Inferior parietal cortex (tissue), 1 donor: ENCODE measurements around the gene MEN1.
"Not testable (repeated sequence)": the region's sequence is repeated elsewhere in the genome, so short reads cannot be mapped to it uniquely, and the experiment has no call there.

Experiments used
- DNase-seq: peaks from one replicate; pipeline ENCODE4 v3.0.0-alpha.2; 2016; ENCODE audit errors: extremely low spot score

The MEN1 gene

GRCh38 chr11:64845776-64846129 is 35.4 kb upstream of the MEN1 start:
- DNase-seq, result not testable (repeated sequence)

- DNase-seq, result no peak
Observed at GRCh38 chr11:64845129-64845775, 34.9 kb upstream of the MEN1 start.

GRCh38 chr11:64844330-64845128 is 34.2 kb upstream of the MEN1 start, which contains the start of gene CDC42BPG:
CDC42BPG (minus strand) TSS chr11:64844653; CDS start chr11:64844569, 84 bp downstream.
- DNase-seq, result no peak

- no peak for DNase-seq
Observed at GRCh38 chr11:64843686-64844329, 33.5 kb upstream of the MEN1 start.

- no peak for DNase-seq
Observed at GRCh38 chr11:64842851-64843685, 32.7 kb upstream of the MEN1 start.

- no peak for DNase-seq
Observed at GRCh38 chr11:64842366-64842759, 32.0 kb upstream of the MEN1 start.

- no peak for DNase-seq
Observed at GRCh38 chr11:64841592-64842365, 31.4 kb upstream of the MEN1 start.

GRCh38 chr11:64839887-64840782 is 29.8 kb upstream of the MEN1 start:
- no peak for DNase-seq

- DNase-seq, result no peak
Observed at GRCh38 chr11:64839335-64839734, 29.0 kb upstream of the MEN1 start.

- no peak for DNase-seq
Observed at GRCh38 chr11:64838600-64839334, 28.4 kb upstream of the MEN1 start.

GRCh38 chr11:64837887-64838351 is 27.6 kb upstream of the MEN1 start:
- no peak for DNase-seq

GRCh38 chr11:64836448-64837072 is 26.2 kb upstream of the MEN1 start:
- no peak for DNase-seq

GRCh38 chr11:64835616-64836447 is 25.5 kb upstream of the MEN1 start:
- no peak for DNase-seq

GRCh38 chr11:64834723-64835615 is 24.6 kb upstream of the MEN1 start:
- DNase-seq, result no peak

GRCh38 chr11:64834031-64834722 is 23.8 kb upstream of the MEN1 start:
- DNase-seq, result no peak

- no peak for DNase-seq
Observed at GRCh38 chr11:64833509-64833908, 23.2 kb upstream of the MEN1 start.
